Liver (tissue), 9 donors: ENCODE data around the gene RBM10. TPM values are rescaled to one million over a fixed set of nuclear protein-coding genes. Genes with fewer than 3 reads are reported as not detected.

Experiments
- DNase-seq: peaks from one replicate; pipeline ENCODE4 v3.0.0-alpha.2; 2017; ENCODE audit warnings: low spot score
- H3K27ac ChIP-seq, 2 donors: one replicate each; pipeline ENCODE4 v1.7.0; 2013; ENCODE audit warnings: inconsistent platforms in 2 of 2, low read length in 2 of 2, control low read depth in 1 of 2, low read depth in 1 of 2, mild to moderate bottlenecking in 1 of 2
- H3K27me3 ChIP-seq, 4 donors: one replicate each; pipeline versions ENCODE4 v1.6.1 to v1.7.0; 2013; ENCODE audit warnings: low read length in 3 of 4, inconsistent platforms in 1 of 4, mild to moderate bottlenecking in 1 of 4, moderate library complexity in 1 of 4; ENCODE audit not compliant: control insufficient read depth in 4 of 4, insufficient read depth in 4 of 4
- H3K36me3 ChIP-seq, 4 donors: one replicate each; pipeline versions ENCODE4 v1.6.1 to v1.7.0; 2013; ENCODE audit warnings: low read length in 3 of 4, mild to moderate bottlenecking in 3 of 4, low read depth in 1 of 4, moderate library complexity in 1 of 4; ENCODE audit not compliant: control insufficient read depth in 4 of 4, insufficient read depth in 3 of 4
- H3K4me1 ChIP-seq, 4 donors: one replicate each; pipeline versions ENCODE4 v1.6.1 to v1.7.0; 2013; ENCODE audit warnings: low read length in 3 of 4, mild to moderate bottlenecking in 3 of 4, moderate library complexity in 1 of 4; ENCODE audit not compliant: control insufficient read depth in 4 of 4, insufficient read depth in 4 of 4
- H3K4me3 ChIP-seq, 3 donors: one replicate each; pipeline versions ENCODE4 v1.6.1 to v1.7.0; 2013; ENCODE audit warnings: low read length in 3 of 3, control low read depth in 1 of 3, low read depth in 1 of 3, mild to moderate bottlenecking in 1 of 3
- H3K9ac ChIP-seq, 2 donors: one replicate each; pipeline ENCODE4 v1.7.0; 2013; ENCODE audit warnings: low read length in 2 of 2, mild to moderate bottlenecking in 2 of 2, moderate library complexity in 2 of 2, control low read depth in 1 of 2, low read depth in 1 of 2
- H3K9me3 ChIP-seq, 4 donors: one replicate each; pipeline versions ENCODE4 v1.6.1 to v1.7.0; 2013; ENCODE audit warnings: low read length in 3 of 4; ENCODE audit not compliant: control insufficient read depth in 4 of 4
- CTCF ChIP-seq: fragments of 150-350 bp; IDR thresholded peaks from 2 replicates; pipeline ENCODE4 v1.5.1; 2017; ENCODE audit warnings: improper control_type of control experiment, low read depth, low read length; ENCODE audit not compliant: missing input control
- JUND ChIP-seq, 2 donors: IDR thresholded peaks; 2 replicates each; pipeline ENCODE4 v1.6.1; 2016; ENCODE audit warnings: antibody characterized with exemption in 2 of 2
- MAX ChIP-seq: IDR thresholded peaks from 2 replicates; pipeline ENCODE4 v1.6.1; 2016; ENCODE audit warnings: antibody characterized with exemption
- RAD21 ChIP-seq, 2 donors: IDR thresholded peaks; 2 replicates each; pipeline ENCODE4 v1.6.1; 2016; ENCODE audit warnings: antibody characterized with exemption in 2 of 2, mild to moderate bottlenecking in 2 of 2
- RXRA ChIP-seq, 2 donors: IDR thresholded peaks; 2 replicates each; pipeline ENCODE4 v1.6.1; 2017 to 2018; ENCODE audit warnings: antibody characterized with exemption in 2 of 2, mild to moderate bottlenecking in 1 of 2
- TAF1 ChIP-seq: conservative IDR thresholded peaks from 2 replicates; pipeline ENCODE4 v1.6.1; 2016; ENCODE audit warnings: antibody characterized with exemption, mild to moderate bottlenecking
- YY1 ChIP-seq: IDR thresholded peaks from 2 replicates; pipeline ENCODE4 v1.6.1; 2016; ENCODE audit warnings: antibody characterized with exemption, mild to moderate bottlenecking
- WGBS: extraction: QIAGEN DNeasy Blood & Tissue Kit; methylation state at CpG from one replicate; pipeline ENCODE4 v1.1.7; 2013; 5-methylcytosine and 5-hydroxymethylcytosine counted together
- polyA plus RNA-seq, 2 donors: library from polyadenylated mRNA; stranded (reverse) in 1 of 2; unstranded in 1 of 2; fragments of 200-250 nt in 1 of 2; fragments of >200 nt in 1 of 2; fragmentation: Nextera tagmentation in 1 of 2; extraction: Ambion mirVana in 1 of 2; gene quantifications; one replicate each; pipeline versions ENCODE4 v1.2.1 to v1.2.3, GENCODE V29; 2013 to 2015
- total RNA-seq, 2 donors: library from RNA; depleted of rRNA; stranded (reverse); fragments of >200 nt; gene quantifications; one replicate each; pipeline ENCODE4 v1.2.3, GENCODE V29; 2014
- donor health status: healthy.
- donor health status: healthy.
- donor health status: healthy.
- donor health status: healthy.
- donor health status: healthy.

The RBM10 gene
- total and polyA plus RNA-seq, 4 donors: 8.2 to 26.6 (median 17.5) TPM

DNA sequence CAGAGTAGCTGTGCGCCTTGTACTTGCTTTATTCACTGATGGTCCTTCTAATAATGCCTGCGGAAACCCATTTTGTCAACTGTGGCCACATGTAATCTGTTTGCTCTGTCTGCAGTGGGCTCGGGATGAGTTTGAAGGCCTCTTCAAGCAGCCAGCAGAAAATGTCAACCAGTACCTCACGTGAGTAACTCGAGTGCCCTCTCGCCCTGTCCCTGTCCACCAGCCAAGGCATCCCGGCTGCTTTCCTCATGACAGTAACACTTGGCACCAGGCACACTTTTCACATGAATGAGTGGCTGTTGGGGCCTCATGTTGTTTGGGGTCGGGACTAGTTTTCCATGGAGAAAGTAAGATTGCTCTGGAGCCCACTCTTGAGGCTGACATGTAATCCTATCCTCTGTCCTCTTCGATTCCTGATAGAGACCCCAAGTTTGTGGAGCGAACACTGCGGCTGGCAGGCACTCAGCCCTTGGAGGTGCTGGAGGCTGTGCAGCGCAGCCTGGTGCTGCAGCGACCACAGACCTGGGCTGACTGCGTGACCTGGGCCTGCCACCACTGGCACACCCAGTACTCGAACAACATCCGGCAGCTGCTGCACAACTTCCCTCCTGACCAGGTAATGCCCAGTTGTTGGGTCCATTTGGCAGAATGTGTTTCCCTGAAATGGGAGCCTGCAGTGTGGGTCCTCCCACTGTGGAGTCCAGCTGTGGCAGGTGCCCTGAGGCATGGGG lies 64.7 kb downstream of the RBM10 start:
- H3K27me3 ChIP-seq: no peaks in the 10 kb centered on the region
- H3K4me3 ChIP-seq: no peak overlapping the region
- no peak for DNase-seq
- no peaks in the 10 kb centered on the region for H3K9me3 ChIP-seq
- TF ChIP-seq RAD21 (IDR thresholded peaks at IDR 0.05) (no peak), CTCF (no peak)
- H3K27ac ChIP-seq: no peak overlapping the region
- no peaks in the 10 kb centered on the region for H3K4me1 ChIP-seq
- H3K9ac ChIP-seq: no peak overlapping the region
- peaks cover 14 to 93% (median 62%) of the 10 kb centered on the region in 4 donors for H3K36me3 ChIP-seq
- whole genome bisulfite sequencing: 91% methylated on average over 16 of the region's 16 CpGs

DNA sequence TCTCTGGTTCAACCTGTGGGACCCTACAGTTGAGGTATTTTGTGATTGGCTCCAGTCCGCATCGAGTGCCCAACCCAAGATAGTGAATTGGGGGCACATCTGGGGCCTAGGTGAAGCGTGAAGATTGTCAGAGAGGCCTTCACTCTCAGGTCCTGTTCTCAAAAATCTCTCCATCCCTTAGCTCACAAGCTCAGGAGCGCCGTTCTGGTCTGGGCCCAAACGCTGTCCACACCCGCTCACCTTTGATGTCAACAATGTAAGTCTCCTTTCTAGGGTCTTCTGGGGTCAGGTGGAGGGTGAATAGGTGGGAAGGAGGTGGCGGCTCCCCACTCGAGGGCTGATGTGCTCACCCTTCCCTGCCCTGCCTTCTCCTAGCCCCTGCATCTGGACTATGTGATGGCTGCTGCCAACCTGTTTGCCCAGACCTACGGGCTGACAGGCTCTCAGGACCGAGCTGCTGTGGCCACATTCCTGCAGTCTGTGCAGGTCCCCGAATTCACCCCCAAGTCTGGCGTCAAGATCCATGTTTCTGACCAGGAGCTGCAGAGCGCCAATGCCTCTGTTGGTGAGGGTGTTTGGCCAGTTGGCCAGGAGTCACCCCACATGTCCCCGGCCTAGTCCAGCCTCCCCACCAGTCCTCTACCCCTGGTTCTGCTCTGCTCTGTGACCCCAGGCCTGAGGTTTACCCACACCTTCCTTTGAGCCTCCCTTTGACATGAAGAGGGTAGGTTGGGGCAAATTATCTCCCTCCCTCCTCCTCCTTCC lies 65.8 kb downstream of the RBM10 start:
- Histone ChIP-seq H3K9ac (no peak overlapping the region), H3K4me1 (no peaks in the 10 kb centered on the region), H3K36me3 (peaks cover 18 to 93% (median 61%) of the 10 kb centered on the region in 4 donors), H3K9me3 (no peaks in the 10 kb centered on the region), H3K27ac (no peak overlapping the region), H3K4me3 (no peak overlapping the region), H3K27me3 (no peaks in the 10 kb centered on the region)
- WGBS: 93% methylated on average over 15 of the region's 15 CpGs
- TF ChIP-seq RXRA (IDR thresholded peaks at IDR 0.05) (no peak), TAF1 (no peak), JUND (IDR thresholded peaks at IDR 0.05) (no peak)
- DNase-seq: no peak

- no peak overlapping the region for H3K4me3 ChIP-seq
- peaks cover 0 to 14% (median 8%) of the 10 kb centered on the region in 4 donors for H3K4me1 ChIP-seq
- no peak overlapping the region for H3K27ac ChIP-seq
- H3K36me3 ChIP-seq: peaks cover 18 to 81% (median 50%) of the 10 kb centered on the region in 4 donors
- H3K9ac ChIP-seq: no peak overlapping the region
- H3K27me3 ChIP-seq: no peaks in the 10 kb centered on the region
- no peak for TF ChIP-seq YY1
- TF ChIP-seq MAX: no peak
- 96% methylated on average over 12 of the region's 12 CpGs for WGBS
- no peak for DNase-seq
- no peaks in the 10 kb centered on the region for H3K9me3 ChIP-seq
Observed at GRCh38 chrX:47212381-47213293, 67.6 kb downstream of the RBM10 start.
